GM18499 (cell line): ENCODE measurements around the gene UNC5CL.

ENCODE experiments used
- ATAC-seq: cut with Tn5 transposase; IDR thresholded peaks from one replicate; pipeline ENCODE4 v1.9.1; 2021; ENCODE audit warnings: moderate number of reproducible peaks; ENCODE audit not compliant: insufficient read depth, unreplicated experiment

The UNC5CL gene

GRCh38 chr6:41065550-41066026 lies 26.6 kb upstream of the UNC5CL start:
- ATAC-seq = no peak

- ATAC-seq = no peak
Observed at GRCh38 chr6:41064841-41065240, 25.8 kb upstream of the UNC5CL start.

GRCh38 chr6:41063884-41064285 lies 24.9 kb upstream of the UNC5CL start:
- ATAC-seq = no peak

GRCh38 chr6:41062056-41062455 lies 23.0 kb upstream of the UNC5CL start:
- no peak for ATAC-seq

GRCh38 chr6:41061196-41061726 lies 22.2 kb upstream of the UNC5CL start:
- no peak for ATAC-seq

- ATAC-seq = no peak
Observed at GRCh38 chr6:41059556-41059955, 20.5 kb upstream of the UNC5CL start.

GRCh38 chr6:41058783-41059181 lies 19.8 kb upstream of the UNC5CL start:
- no peak for ATAC-seq

GRCh38 chr6:41056768-41057490 lies 17.9 kb upstream of the UNC5CL start:
- ATAC-seq = no peak

- no peak for ATAC-seq
Observed at GRCh38 chr6:41055149-41055548, 16.1 kb upstream of the UNC5CL start.

- no peak for ATAC-seq
Observed at GRCh38 chr6:41054511-41054910, 15.5 kb upstream of the UNC5CL start.

GRCh38 chr6:41053041-41053440 lies 14.0 kb upstream of the UNC5CL start, which contains the start of gene APOBEC2:
TSS of gene APOBEC2 (plus strand) at chr6:41053202. CDS start at chr6:41053348, 146 bp downstream.
- no peak for ATAC-seq

- ATAC-seq = no peak
Observed at GRCh38 chr6:41051873-41052272, 12.9 kb upstream of the UNC5CL start.

GRCh38 chr6:41050536-41050935 lies 11.5 kb upstream of the UNC5CL start:
- ATAC-seq = no peak

GRCh38 chr6:41049955-41050354 lies 10.9 kb upstream of the UNC5CL start:
- no peak for ATAC-seq

GRCh38 chr6:41049521-41049920 lies 10.5 kb upstream of the UNC5CL start:
- ATAC-seq = no peak

GRCh38 chr6:41047745-41048732 lies 9.0 kb upstream of the UNC5CL start:
- no peak for ATAC-seq

- ATAC-seq = no peak
Observed at GRCh38 chr6:41047306-41047705, 8.3 kb upstream of the UNC5CL start.

- ATAC-seq = no peak
Observed at GRCh38 chr6:41046084-41046483, 7.1 kb upstream of the UNC5CL start.

GRCh38 chr6:41045664-41046063 lies 6.6 kb upstream of the UNC5CL start:
- ATAC-seq = no peak

GRCh38 chr6:41043151-41043550 lies 4.1 kb upstream of the UNC5CL start:
- no peak for ATAC-seq
